ENCODE measurements around the gene CASKIN2. TPM values are rescaled to one million over a fixed set of nuclear protein-coding genes. Genes with fewer than 3 reads are reported as not detected.

The CASKIN2 gene
- total and polyA plus RNA-seq, 2 of the 4 experiments (the other 2 are of a cell fraction): 2.9 to 6.9 TPM

DNA sequence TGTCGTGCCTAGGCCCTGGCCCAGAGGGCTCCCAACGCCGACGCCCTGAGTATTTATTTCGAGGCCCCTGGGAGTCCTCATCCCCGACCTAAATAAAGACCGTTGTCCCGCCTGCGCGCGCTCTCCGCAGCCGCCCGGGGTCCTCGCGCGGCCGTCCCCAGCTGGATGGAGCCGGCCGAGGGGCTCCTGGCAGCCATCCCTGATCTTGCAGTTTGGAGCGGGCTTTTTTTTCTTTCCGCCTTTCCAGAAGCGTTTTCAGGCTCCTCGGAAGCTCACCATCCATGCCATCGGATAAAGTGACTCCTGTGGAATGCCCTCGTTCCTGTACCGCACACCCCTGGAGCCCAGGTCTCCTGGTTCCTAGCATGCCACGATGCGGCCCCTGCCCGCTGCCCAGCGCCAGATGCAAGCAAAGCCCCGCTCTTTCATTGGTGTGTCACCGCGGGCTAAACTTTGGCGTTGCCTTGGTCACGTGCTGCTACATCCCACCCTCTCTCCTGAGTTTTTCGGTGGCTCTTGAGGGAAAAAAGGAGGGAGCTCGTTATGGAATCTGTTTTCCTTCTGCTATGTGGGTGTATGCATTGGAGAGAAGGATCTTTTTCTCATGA is 58.2 kb downstream of the CASKIN2 start:
- POLR2A ChIA-PET (ENCODE audit: unreplicated experiment): no interaction called here
- Histone ChIP-seq H3K36me3 (ENCODE audit: control insufficient read depth, insufficient read depth, low read length) (no peaks in the 10 kb centered on the region), H2AK9ac (replicated peaks; ENCODE audit: low read depth, low read length, poor library complexity) (peak overlapping the region; percentile 99), H3K14ac (replicated peaks; ENCODE audit: low read depth, low read length) (peak overlapping the region; percentile 99), H3K4ac (ENCODE audit: low read depth, low read length) (peak overlapping the region; percentile 96), H3K9me1 (ENCODE audit: insufficient read depth, low read length) (peaks cover 16% of the 10 kb centered on the region), H2BK120ac (ENCODE audit: low read depth, low read length) (peak overlapping the region; percentile 73; the same call in 1 of the 2 replicates), H2AK5ac (ENCODE audit: low read depth, low read length) (peak overlapping the region; percentile 94), H2AFZ (replicated peaks; ENCODE audit: low read length, poor library complexity) (peak overlapping the region; percentile 98), H3K4me3 (ENCODE audit: insufficient read depth, low read depth, low read length) (peak overlapping the region; percentile 58), H4K91ac (ENCODE audit: insufficient read depth, low read depth, low read length) (peak overlapping the region; percentile 95), H3K56ac (ENCODE audit: extremely low read depth, insufficient read depth, low read length) (peak overlapping the region; percentile 96), H4K5ac (ENCODE audit: low read depth, low read length) (peak overlapping the region; percentile 95), H3K27me3 (ENCODE audit: control insufficient read depth, insufficient read depth, low read length) (no peaks in the 10 kb centered on the region), H2BK5ac (ENCODE audit: low read depth, low read length, poor library complexity, severe bottlenecking) (peak overlapping the region; percentile 74), H4K20me1 (ENCODE audit: insufficient read depth, low read length) (no peaks in the 10 kb centered on the region), H3K27ac (ENCODE audit: insufficient read depth, low read length) (peak overlapping the region; percentile 77), H3K4me2 (ENCODE audit: low read depth, low read length) (peak overlapping the region; percentile 93), H3K23ac (ENCODE audit: low read depth, low read length) (peak overlapping the region; percentile 99), H3K4me1 (ENCODE audit: control insufficient read depth, insufficient read depth, low read length) (peaks cover 6% of the 10 kb centered on the region), H3K9ac (ENCODE audit: low read depth, low read length) (peak overlapping the region; percentile 96), H3K18ac (ENCODE audit: low read depth, low read length) (peak overlapping the region; percentile 85), H2BK15ac (ENCODE audit: low read depth, low read length) (peak overlapping the region; percentile 85; the same call in 1 of the 3 replicates), H2BK20ac (ENCODE audit: low read depth, low read length) (peak overlapping the region; percentile 44; the same call in 1 of the 2 replicates), H4K8ac (ENCODE audit: low read depth in 2 of 2, low read length in 2 of 2) (peak overlapping the region; percentile 95 to 98), H3K9me3 (ENCODE audit: control insufficient read depth, insufficient read depth, low read length) (no peaks in the 10 kb centered on the region), H3K79me1 (ENCODE audit: low read depth in 1 of 2, low read length in 2 of 2) (peaks cover 31 to 45% of the 10 kb centered on the region in 2 experiments)
- intact Hi-C loops (cut with micrococcal nuclease): no loop called here
- BruUV-seq (replicated peaks): no TSS peak
- no peak for TF ChIP-seq FOS (IDR thresholded peaks at IDR 0.05; ENCODE audit: low read depth, low read length)
- no peak for TF ChIP-seq CHD1 (IDR thresholded peaks at IDR 0.05; ENCODE audit: low read depth, low read length)
- TF ChIP-seq, protein P1, sequence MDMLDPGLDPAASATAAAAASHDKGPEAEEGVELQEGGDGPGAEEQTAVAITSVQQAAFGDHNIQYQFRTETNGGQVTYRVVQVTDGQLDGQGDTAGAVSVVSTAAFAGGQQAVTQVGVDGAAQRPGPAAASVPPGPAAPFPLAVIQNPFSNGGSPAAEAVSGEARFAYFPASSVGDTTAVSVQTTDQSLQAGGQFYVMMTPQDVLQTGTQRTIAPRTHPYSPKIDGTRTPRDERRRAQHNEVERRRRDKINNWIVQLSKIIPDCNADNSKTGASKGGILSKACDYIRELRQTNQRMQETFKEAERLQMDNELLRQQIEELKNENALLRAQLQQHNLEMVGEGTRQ (IDR thresholded peaks at IDR 0.05; ENCODE audit: low read depth, low read length): peak; percentile 94
- TF ChIP-seq BHLHE40 (IDR thresholded peaks at IDR 0.05; ENCODE audit: low read depth, low read length): peak; percentile 68
- TF ChIP-seq MXI1 (IDR thresholded peaks at IDR 0.05; ENCODE audit: borderline replicate concordance, low read depth, low read length): peak; percentile 56; the same call in 1 of the 2 replicates
- in situ Hi-C loops (cut with MboI; ENCODE audit: low sequenced_read_pairs): no loop called here
- CTCF ChIA-PET: interaction anchor here (1.3 kb wide), 1 partner anchor 59 kb away, joined by 3 read pairs; the partner anchor contains the start of gene TSEN54
- DNase-seq: peak; percentile 45
- dilution Hi-C loops (cut with HindIII; ENCODE audit: low sequenced_read_pairs, unreplicated experiment): no loop called here
- peak; percentile 31 for ATAC-seq (ENCODE audit: low read depth)
- WGBS, 2 experiments (ENCODE audit: extremely low coverage in 2 of 2, insufficient read length in 1 of 2): 3% methylated on average over 19 of the region's 38 CpGs; no CpG with 5 or more reads in 1 of the 2 experiments

All from IMR-90 (cell line).